Fibroblast of lung (primary cell): ENCODE data around the gene UBL4B.

Source experiments
- CTCF ChIP-seq, 2 donors: IDR thresholded peaks in 1 of 2; conservative IDR thresholded peaks in 1 of 2; 1 replicate in 1 of 2; 2 replicates in 1 of 2; pipeline ENCODE4 v1.5.1; 2011 to 2012; ENCODE audit warnings: low read length in 2 of 2, control low read depth in 1 of 2, inconsistent platforms in 1 of 2, low read depth in 1 of 2, mild to moderate bottlenecking in 1 of 2
- EZH2 ChIP-seq: IDR thresholded peaks from 2 replicates; pipeline ENCODE4 v1.5.1; 2012; ENCODE audit warnings: low read length, control low read depth, mild to moderate bottlenecking; ENCODE audit errors: missing control alignments

- TF ChIP-seq EZH2 (no peak), CTCF (conservative IDR thresholded peaks at IDR 0.05 in 1 of 2, IDR thresholded peaks at IDR 0.05 in 1 of 2; ENCODE audit: low read depth in 1 of 2, low read length in 2 of 2) (no peak)
These were observed 48.9 kb downstream of the UBL4B start for GRCh38 chr1:110161165-110161564.
